Measurements from ENCODE around the gene KLK12. TPM values are rescaled to one million over a fixed set of nuclear protein-coding genes. Genes with fewer than 3 reads are reported as not detected.

The KLK12 gene, protein sequence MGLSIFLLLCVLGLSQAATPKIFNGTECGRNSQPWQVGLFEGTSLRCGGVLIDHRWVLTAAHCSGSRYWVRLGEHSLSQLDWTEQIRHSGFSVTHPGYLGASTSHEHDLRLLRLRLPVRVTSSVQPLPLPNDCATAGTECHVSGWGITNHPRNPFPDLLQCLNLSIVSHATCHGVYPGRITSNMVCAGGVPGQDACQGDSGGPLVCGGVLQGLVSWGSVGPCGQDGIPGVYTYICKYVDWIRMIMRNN
- not detected for polyA plus RNA-seq (2012; ENCODE audit: insufficient read depth, insufficient read length, low read depth)

DNA sequence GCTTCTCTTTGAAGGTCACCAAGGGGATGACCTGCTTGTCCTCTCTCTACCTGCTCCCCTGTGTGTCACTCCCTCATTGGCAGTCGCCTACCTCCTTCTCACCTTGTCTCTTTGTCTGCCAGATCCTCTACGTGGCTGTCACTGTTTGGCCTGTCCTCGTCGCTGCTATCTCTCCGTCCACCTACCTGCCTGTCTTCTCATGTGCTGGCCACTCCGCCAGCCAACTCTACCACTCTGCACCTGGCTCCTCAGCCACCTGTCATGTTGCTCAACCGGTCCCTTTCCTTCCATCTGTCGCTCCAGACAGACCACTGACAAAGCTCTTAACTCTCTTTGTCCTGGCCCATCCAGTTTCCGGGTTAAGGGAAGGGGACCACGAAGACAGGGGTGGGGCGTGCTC is at the start of gene KLK12:
Gene KLK12, minus strand, starts transcription at position 299 of the 400 bp plus-strand sequence. CDS start 381 bp downstream, outside the sequence.
- H3K27me3 ChIP-seq: peaks cover 3% of the 10 kb centered on the region
- H3K4me3 ChIP-seq (ENCODE audit: low read depth, low read length): no peak within 1 kb of the TSS
- no peaks in the 10 kb centered on the region for H3K36me3 ChIP-seq
- no peaks in the 10 kb centered on the region; the same call in 1 of the 2 replicates for H3K9me3 ChIP-seq
- DNase-seq: no peak
- TF ChIP-seq, protein P1, sequence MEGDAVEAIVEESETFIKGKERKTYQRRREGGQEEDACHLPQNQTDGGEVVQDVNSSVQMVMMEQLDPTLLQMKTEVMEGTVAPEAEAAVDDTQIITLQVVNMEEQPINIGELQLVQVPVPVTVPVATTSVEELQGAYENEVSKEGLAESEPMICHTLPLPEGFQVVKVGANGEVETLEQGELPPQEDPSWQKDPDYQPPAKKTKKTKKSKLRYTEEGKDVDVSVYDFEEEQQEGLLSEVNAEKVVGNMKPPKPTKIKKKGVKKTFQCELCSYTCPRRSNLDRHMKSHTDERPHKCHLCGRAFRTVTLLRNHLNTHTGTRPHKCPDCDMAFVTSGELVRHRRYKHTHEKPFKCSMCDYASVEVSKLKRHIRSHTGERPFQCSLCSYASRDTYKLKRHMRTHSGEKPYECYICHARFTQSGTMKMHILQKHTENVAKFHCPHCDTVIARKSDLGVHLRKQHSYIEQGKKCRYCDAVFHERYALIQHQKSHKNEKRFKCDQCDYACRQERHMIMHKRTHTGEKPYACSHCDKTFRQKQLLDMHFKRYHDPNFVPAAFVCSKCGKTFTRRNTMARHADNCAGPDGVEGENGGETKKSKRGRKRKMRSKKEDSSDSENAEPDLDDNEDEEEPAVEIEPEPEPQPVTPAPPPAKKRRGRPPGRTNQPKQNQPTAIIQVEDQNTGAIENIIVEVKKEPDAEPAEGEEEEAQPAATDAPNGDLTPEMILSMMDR (IDR thresholded peaks at IDR 0.05; ENCODE audit: low read depth, low read length): no peak
- H3K4me1 ChIP-seq: no peaks in the 10 kb centered on the region

DNA sequence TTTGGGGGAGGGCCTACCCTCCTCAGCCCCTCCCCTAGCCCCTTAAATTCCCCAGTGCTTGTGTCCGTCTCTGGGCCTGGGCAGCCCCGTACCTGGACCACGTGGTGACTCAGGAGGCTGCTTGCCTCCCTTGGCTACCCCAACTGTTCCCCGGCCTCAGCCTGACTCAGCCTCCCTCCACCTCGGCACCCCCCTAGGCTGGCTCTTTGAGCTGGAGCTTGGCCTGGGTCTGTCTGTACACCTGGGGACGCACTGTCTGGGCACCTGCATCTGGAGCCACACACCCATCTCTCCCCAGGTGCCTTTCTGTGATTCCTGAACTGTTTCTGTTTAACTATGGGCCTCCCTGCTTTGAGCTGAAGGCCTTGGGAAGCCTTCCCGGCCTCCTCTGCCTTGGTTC is 49.7 kb upstream of the KLK12 start:
- Histone ChIP-seq H3K4me3 (ENCODE audit: low read depth, low read length) (no peak overlapping the region), H3K9me3 (no peaks in the 10 kb centered on the region), H3K4me1 (no peaks in the 10 kb centered on the region), H3K27me3 (peaks cover 26% of the 10 kb centered on the region), H3K36me3 (no peaks in the 10 kb centered on the region)
- no peak for DNase-seq
- TF ChIP-seq, protein P1 (IDR thresholded peaks at IDR 0.05; ENCODE audit: low read depth, low read length): no peak

DNA sequence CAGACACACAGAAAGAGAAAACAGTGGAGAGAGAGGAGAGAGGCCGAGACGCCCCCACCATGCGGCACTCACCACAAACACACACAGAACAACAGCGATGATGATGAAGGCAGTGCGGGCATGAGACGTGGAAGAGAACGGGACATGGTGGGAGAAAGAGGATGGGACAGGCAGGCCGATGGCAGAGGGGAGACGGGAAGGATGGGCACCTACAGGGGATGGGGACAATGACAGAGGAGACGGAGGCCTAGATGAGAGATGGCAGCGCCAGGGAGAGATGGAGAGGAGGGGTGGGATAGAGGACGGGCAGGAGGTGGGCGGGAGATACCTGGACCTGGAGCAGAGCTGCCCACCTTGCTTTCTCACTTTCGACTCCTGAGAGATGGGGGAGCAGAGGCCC is 49.0 kb upstream of the KLK12 start:
- Histone ChIP-seq H3K27me3 (peaks cover 26% of the 10 kb centered on the region), H3K4me1 (no peaks in the 10 kb centered on the region), H3K9me3 (no peaks in the 10 kb centered on the region), H3K36me3 (no peaks in the 10 kb centered on the region), H3K4me3 (ENCODE audit: low read depth, low read length) (no peak overlapping the region)
- no peak for DNase-seq
- TF ChIP-seq, protein P1 (IDR thresholded peaks at IDR 0.05; ENCODE audit: low read depth, low read length): no peak

DNA sequence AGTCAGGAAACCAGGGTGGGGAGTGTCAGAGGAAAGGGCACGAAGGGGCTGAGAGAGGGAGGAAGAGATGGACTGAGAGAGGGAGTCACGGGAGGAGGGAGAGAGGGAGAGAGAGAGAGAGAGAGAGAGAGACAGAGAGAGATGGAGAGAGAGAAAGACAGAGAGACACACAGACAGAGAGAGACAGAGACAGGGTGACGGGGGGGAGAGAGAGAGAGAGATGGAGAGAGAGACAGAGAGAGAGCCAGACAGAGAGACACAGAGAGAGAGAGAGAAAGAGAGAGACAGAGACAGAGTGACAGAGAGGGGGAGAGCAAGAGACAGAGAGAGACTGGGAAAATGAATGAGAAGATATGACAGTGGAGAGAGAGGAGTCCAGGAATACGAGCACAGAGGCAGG is 48.4 kb upstream of the KLK12 start:
- DNase-seq: no peak
- Histone ChIP-seq H3K9me3 (no peaks in the 10 kb centered on the region), H3K36me3 (no peaks in the 10 kb centered on the region), H3K4me1 (no peaks in the 10 kb centered on the region), H3K4me3 (ENCODE audit: low read depth, low read length) (no peak overlapping the region), H3K27me3 (peaks cover 26% of the 10 kb centered on the region)
- TF ChIP-seq, protein P1 (IDR thresholded peaks at IDR 0.05; ENCODE audit: low read depth, low read length): no peak

DNA sequence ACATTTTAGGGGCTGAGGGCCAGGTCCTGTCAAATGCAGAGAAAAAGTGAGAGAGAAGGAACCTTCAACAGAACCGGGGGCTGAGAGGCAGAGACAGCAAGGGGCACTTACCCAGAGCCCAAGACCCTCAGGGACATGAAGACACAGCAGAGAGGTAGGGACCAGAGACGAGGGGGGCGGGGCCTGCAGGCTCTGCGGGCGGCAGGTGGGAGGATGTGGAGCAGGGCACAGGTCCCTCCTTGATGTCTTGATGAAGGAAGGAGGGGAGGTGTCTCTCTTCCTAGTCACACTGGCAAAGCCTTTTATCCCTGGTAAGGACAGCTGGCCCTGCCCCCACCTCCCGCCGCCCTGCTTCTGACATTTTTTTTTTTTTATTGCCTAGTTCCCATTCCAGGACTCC is 47.8 kb upstream of the KLK12 start, which contains the start of gene KLK14:
Gene KLK14, minus strand, starts transcription at position 277 of the 400 bp plus-strand sequence. Its CDS starts 273 bp downstream, at position 4.
- no peak for DNase-seq
- H3K4me1 ChIP-seq: no peaks in the 10 kb centered on the region
- H3K27me3 ChIP-seq: peaks cover 26% of the 10 kb centered on the region
- no peaks in the 10 kb centered on the region for H3K36me3 ChIP-seq
- H3K4me3 ChIP-seq (ENCODE audit: low read depth, low read length): no peak within 1 kb of the TSS
- H3K9me3 ChIP-seq: no peaks in the 10 kb centered on the region
- TF ChIP-seq, protein P1 (IDR thresholded peaks at IDR 0.05; ENCODE audit: low read depth, low read length): no peak

DNA sequence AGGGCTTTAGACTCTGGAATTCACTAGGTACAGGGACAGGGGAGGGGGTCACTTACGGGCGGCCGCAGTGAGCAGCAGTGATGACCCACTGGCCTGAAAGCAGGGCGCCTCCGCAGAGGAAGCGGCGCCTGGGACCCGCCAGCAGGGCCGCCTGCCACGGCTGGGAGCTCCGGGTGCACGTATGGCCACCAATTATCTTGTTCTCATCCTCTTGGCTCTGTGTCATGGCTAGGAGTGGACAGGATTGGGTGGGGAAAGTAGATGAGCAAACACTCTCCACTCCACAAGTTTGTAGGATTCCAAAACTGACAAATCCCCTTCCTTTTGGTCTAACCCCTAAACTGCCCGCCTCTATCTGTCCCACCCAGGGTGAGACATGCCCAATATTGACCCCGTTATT is 46.7 kb upstream of the KLK12 start:
- Histone ChIP-seq H3K4me3 (ENCODE audit: low read depth, low read length) (no peak overlapping the region), H3K27me3 (peaks cover 26% of the 10 kb centered on the region), H3K9me3 (no peaks in the 10 kb centered on the region), H3K36me3 (no peaks in the 10 kb centered on the region), H3K4me1 (no peaks in the 10 kb centered on the region)
- DNase-seq: no peak
- TF ChIP-seq, protein P1 (IDR thresholded peaks at IDR 0.05; ENCODE audit: low read depth, low read length): no peak
